ENCODE data around the gene CEP131. TPM values are rescaled to one million over a fixed set of nuclear protein-coding genes. Genes with fewer than 3 reads are reported as not detected.
"Not testable (repeated sequence)": the region's sequence is repeated elsewhere in the genome, so short reads cannot be mapped to it uniquely, and the experiment has no call there.

The CEP131 gene
- total RNA-seq, 1 experiment from 2014 or later = 5.2 TPM

DNA sequence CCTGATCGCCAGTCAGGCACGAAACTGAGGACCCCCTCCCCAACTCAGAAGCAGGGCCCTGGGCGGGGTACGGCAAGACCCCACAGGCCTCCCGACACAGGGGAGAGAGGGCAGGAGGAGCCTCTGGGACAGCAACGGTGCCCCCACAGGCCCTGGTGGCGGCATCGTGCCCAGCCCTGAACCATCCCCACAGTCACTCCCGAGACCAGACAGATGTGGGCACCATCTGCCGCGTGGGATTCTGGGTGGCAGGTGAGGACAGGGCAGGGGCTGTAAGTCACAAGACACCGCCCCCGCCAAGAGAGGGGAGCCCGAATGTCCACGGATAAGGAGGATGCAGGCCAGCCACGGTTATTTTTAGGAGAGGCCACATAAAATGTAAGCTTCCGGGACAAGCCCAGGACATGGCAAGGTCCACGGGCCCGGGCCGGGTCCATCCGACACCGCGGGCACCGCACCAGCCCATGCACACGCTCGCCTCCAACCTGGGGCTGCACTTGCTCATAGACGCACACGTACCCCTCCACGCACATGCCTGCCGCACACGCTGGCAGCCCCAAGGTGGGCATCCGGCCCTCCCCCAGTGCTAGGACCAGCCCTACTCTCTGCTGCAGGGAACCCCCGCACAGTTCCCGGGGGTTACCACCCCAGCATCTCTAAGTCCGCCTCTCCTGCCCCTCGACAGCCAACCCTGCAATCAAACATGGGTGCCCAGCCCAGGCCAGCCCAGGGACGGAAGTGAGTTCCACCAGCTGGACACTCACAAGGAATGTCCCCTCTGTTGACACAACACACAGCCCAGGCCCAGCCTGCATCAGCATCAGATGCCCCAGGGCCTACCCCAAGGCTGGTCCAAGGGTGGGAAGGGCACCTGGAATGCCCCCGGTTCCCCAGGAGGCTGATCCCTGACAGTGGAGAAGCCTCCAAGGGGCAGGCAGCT lies 65.6 kb downstream of the CEP131 start:
- no peak for DNase-seq (ENCODE audit: extremely low read depth, low read depth)

DNA sequence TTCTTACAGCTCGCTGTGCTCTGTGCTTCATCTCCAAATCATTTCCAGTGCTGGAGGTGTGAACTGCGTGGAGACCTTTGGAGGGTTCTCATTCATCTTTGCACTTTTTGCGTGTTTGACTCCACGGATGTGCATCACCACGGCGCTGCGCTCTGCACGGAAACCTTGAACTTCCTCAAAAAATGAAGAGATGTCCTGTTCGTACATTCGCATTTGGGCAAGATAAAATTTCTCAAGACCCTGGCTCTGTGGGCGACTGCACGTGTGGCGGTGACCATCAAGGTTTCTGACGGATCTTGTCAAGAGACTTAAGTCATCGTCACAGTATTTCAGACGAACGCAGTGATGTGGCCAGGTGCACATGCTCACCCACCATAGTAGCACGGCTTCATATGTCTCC lies 67.8 kb downstream of the CEP131 start:
- DNase-seq (ENCODE audit: extremely low read depth, low read depth) = no peak

DNA sequence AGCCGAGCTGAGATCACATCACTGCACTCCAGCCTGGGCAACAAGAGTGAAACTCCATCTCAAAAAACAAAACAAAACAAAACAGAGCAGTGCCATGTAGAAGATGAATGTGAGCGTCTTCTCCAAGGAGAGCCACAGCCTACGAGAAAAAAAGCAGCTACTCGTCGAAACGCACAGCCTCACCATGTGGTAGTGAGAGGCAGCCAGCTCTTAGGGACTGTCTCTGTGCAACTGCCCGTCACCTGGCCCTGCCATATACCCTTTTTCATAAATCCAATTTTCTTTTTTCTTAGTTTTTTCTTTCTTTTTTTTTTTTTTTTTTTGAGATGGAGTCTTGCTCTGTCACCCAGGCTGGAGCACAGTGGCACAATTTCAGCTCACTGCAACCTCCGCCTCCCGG lies 68.7 kb downstream of the CEP131 start:
- not testable (repeated sequence) for DNase-seq (ENCODE audit: extremely low read depth, low read depth)

DNA sequence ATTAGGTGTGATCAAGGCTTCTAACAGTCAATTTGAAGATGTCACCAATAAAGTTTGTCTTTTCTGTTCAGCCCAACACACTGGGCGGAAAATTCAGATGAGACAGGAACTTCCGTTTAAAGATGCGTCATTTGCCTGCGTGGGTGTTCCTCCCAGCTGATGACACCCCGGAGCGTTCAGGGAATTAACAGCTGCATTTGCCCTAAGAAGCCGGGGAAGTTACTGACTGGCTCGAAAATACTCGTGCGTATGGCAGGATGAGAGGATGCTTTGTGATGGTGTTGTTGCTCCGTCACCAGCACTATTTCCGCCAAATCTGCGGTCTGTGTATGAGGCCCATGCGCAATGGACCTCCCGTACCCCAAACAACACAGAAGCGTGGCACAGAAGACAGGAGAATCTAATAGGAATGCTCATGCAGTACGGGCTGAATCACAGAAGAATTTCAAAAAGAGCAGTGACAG lies 69.4 kb downstream of the CEP131 start:
- peak; percentile 83 for DNase-seq (ENCODE audit: extremely low read depth, low read depth)

DNA sequence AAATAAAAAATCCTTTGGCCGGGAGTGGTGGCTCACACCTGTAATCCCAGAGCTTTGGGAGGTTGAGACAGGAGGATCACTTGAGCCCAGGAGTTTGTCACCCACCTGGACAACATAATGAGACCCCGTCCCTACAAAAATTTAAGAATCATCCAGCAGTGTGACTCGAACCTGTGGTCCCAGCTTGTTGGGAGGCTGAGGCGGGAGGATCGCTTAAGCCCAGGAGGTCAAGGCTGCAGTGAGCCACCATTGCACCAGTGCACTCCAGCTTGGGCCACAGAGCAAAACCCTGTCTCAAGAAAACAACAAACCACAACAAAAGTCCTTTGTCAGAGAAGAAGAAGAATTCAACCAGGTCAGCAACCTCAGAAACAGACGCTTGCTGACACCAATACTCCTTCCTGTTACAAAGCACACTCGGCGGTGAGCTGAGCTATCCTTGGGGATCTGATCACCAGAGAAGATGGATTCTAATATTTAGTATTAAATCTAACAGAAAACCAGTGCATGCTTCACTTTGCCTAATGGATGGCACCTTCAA lies 70.4 kb downstream of the CEP131 start:
- no peak for DNase-seq (ENCODE audit: extremely low read depth, low read depth)

DNA sequence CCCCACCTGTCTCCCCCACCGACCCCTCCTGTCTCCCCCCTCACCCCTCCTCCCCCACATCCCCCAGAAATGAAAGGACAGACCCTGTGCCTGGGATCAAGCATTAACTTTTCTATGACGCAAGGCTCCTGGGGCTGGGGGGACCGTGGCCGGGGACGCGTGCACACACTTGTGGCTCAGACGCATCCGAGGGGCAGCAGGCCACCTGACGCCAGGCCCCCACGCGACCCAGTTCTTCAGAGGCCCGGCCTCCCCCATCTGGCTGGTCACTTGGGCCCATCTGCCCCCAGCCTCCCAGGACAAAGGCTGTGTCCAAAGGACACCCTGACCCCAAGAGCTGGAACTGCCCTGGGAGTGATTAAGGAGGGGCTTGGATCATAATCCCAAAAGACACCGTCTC lies 71.5 kb downstream of the CEP131 start:
- DNase-seq (ENCODE audit: extremely low read depth, low read depth) = no peak

DNA sequence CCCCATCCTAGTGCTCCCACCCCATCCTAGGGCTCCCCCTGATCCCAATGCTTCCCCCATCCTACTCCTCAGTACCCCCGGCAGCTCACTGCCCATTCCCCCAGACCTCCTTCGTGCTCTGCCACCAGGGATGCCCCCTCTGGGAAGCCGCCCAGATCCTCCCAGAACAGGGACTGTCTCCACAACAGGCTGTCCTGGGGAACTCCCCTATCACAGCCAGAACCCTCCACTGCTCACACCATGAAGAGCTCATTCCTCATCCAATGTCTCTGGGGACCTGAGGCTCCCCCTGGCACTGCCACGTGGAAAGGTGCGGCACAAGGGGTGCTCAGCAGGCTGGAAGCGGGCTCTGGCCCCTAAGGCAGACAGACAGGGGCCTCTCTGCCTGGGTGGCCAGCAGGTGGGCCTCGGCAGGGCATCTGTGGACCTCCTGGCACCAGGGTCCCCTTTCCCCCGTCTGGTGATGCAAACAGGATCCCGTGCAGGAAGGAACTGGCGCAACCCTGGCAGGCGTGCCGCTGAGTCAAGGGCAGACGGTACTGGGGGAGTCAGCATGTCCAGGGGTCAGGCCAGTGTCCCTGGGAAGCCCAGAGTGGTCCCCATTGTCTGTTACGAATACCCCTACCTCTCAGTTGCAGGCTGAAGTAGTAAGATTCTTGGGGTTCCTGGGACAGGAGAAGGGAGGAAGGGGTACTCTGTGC lies 72.2 kb downstream of the CEP131 start:
- DNase-seq (ENCODE audit: extremely low read depth, low read depth) = no peak

DNA sequence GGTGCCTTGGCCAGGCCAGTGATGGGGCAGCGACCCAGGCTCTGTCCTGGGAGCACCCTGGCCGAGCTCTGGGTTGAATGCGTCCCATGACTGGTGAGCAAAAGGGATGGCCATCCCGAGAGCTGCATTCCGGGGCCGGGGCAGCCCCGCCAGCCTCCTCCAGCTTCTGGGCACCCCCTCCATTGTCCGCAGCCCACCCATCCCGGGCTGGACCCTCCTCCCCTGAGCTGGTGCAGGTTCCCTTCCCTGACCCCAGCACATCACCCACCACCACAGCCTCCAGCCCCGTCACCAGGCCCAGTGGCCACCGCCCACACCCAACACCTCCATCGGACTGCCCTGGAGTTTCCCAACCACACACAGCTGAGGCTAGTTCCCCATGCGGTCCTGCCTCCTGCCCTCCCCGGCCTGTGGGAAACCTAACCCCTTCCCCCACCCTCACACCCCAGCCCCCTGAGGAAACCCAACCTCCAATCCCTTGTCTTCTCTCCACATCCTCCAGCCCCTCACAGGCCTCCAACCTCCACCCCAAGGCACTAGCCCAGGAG lies 73.7 kb downstream of the CEP131 start:
- DNase-seq (ENCODE audit: extremely low read depth, low read depth) = no peak

DNA sequence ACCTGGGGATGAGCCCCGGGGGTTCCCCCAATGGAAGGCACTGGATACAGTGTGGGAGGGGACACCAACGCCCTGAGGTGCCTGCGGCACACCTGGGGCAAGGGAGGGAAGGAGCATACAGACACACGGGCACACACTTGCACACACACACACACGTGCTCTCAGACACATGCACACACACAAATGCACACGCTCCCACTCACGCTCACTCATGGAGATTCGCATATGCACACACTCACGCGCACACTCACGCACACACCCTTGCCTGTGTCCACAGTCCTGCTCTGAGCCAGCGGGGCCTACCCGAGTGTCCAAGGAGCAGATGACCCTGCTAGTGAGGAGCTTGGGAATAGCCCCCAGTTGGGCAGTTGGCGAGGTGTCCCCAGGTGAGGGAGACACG lies 74.2 kb downstream of the CEP131 start:
- no peak for DNase-seq (ENCODE audit: extremely low read depth, low read depth)

DNA sequence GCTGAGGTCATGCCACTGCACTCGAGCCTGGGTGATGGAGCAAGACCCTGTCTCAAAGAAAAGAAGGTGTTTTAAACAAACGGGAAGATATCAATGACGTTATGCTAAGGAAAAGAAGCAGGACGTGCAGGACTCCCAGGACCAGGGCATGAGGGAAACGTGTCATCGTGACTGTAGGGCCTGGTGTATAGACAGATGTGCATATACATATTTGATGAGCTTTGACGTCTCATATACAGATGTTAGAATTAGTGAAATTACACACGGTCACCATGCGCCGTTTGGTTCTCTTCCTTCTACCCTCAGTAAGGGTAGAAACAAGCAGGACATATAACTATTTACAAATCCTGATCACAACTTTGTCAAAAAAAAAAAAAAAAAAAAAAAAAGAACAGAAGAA lies 75.1 kb downstream of the CEP131 start:
- DNase-seq (ENCODE audit: extremely low read depth, low read depth) = no peak

DNA sequence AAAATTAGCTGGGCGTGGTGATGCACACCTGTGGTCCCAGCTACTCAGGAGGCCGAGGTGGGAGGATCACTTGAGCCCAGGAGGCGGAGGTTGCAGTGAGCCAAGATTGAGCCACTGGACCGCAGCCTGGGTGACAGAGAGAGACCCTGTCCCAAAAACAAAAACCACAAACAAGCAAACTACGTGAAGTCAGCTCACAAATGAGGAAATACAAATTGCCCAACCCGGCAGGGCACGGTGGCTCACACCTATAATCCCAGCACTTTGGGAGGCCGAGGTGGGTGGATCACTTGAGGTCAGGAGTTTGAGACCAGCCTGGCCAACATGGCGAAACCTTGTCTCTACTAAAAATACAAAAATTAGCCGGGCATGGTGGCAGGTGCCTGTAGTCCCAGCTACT lies 76.6 kb downstream of the CEP131 start:
- not testable (repeated sequence) for DNase-seq (ENCODE audit: extremely low read depth, low read depth)

DNA sequence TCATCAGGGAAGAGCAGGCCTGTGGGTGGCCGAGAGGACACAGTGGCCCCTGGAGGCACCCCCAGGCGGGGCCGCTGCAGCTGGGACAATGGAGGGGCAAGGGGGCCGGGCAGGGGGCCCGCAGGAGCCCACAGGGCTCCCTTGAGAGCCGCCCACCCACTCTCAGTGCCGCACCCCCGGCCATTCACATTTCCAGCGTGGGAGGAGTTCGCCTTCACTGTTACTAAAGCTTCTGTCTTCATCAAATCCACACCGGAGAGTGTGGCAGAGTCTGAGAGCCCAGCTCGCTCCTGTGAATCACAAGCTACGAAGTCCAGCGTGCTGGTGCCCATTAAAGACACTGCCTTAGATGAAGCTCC lies 78.4 kb downstream of the CEP131 start:
- no peak for DNase-seq (ENCODE audit: extremely low read depth, low read depth)

DNA sequence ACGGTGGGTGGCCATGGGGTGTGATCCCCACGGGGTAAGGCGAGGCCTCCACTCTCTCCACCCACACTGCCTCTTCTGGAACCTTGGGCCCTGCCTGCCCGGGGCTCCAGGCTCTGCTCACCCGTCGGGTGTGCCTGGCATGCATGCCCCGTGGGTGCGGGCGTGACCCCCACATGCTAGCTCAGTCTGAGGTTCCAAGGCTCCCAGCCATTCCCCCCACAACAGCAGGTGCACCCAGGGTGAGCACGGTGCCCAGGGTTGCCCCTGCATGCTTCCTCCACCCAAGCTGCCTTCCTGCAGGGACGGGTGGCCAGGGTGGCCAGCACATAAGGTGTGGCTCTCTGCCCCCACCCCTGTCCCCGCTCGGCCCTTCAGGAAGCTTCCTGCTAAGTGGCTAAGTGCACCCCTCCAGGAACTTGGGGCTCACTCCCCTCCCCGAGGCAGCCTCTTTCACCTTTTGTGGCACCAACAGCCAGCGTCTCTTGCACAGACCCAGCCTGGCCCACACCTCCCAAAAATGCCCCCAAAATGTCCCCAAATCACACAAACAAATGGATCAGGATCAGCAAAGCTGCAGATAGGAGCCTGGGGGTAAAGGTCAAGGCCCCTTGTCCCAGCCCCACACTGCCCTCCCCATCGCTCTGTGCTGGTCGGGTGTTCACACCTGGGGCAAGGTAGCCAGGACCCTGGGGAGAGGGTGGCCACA lies 78.9 kb downstream of the CEP131 start:
- no peak for DNase-seq (ENCODE audit: extremely low read depth, low read depth)

DNA sequence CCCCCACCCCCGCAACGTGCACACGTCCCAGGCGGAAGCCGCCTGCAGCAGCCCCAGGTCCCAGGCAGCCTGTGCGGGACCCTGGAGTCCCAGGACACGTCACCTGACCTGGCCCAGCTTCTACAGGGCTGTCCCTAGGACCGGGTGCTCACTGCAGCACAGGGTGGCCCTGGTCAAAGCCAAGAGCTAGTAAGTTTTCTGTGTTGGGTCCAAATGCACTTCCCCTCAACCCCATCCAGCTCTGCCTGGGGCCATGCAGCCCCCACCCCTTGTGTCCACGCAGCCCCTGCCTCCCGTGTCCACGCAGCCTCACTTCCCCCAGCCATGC lies 79.6 kb downstream of the CEP131 start:
- no peak for DNase-seq (ENCODE audit: extremely low read depth, low read depth)

DNA sequence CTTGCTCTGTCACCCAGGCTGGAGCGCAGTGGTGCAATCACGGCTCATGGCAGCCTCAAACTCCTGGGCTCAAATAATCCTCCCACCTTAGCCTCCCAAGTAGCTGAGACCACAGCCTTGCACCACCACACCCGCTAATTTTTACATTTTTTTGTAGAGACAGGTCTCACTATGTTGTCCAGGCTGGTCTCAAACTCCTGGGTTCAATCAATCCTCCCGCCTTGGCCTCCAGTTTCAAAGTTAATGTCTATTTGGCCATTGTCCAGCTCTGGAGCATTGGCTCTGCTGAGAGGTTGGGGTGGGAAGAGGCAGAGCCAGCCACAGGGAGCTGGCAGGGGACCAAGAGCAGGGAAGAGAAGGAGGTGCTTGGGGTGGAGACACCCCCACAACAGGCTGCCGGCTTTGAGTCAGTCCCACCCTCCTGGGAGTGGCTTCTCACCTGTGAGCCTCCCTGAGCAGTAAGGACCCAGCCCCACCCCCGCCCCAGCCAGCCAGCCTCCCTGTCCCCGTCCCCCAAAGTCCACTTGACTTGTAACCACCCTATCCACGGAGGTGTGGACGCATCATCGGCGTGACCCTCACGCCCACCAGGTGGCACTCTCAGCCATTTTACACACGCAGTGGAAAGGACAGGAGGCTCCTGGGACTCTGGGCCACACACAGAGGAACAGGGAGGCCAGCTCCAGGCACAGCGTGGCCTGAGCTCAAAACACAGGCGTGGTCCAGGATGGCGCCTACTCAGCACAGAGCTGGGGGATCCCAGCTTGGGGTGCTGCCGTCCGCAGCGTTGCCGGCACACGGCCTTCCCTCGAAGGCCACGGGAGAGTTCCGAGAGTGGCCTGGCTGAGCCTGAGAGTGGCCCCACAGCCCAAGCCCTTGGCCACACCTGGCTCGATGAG lies 80.2 kb downstream of the CEP131 start:
- peak; percentile 84 for DNase-seq (ENCODE audit: extremely low read depth, low read depth)

DNA sequence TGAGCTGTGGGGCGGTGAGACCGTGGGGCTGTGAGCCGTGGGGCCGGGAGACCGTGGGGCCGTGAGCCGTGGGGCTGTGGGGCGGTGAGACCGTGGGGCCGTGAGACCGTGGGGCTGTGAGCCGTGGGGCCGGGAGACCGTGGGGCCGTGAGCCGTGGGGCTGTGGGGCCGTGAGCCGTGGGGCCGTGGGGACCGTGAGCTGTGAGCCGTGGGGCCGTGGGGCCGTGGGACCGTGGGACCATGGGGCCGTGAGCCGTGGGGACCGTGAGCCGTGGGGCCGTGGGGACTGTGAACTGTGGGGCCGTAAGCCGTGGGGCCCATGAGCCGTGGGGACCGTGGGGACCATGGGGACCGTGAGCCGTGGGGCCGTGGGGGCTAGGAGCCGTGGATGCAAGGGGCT lies 82.1 kb downstream of the CEP131 start:
- no peak for DNase-seq (ENCODE audit: extremely low read depth, low read depth)

DNA sequence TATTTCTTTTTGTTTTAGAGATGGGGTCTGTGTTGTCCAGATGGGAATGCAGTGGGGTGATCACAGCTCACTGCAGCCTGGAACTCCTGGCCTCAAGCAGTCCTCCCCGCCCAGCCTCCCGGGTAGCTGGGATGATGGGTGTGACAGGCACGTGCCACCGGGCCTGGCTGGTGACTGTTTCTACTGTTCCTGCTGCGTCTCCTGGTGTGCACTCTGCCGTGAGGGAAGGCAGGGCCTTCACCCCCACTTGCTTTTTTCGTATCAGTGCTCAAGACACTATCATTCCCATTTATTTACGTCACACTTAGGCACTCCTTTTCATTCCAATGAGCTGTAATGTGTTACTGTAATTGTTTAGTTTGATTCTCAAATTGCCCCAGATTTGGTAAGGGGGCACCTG lies 82.7 kb downstream of the CEP131 start:
- no peak for DNase-seq (ENCODE audit: extremely low read depth, low read depth)
